Neuronal stem cell (in vitro differentiated cells): Measurements from ENCODE around the gene WDFY1.

Experiments used
- DNase-seq: peaks from one replicate; pipeline ENCODE4 v3.0.0-alpha.2; 2013; ENCODE audit warnings: low spot score
- H2AFZ ChIP-seq: one replicate; pipeline ENCODE4 v1.6.1; 2013; ENCODE audit warnings: mild to moderate bottlenecking, low read length, inconsistent platforms
- H2AK5ac ChIP-seq: 2 replicates; pipeline ENCODE4 v1.6.1; 2013; ENCODE audit warnings: low read depth, mild to moderate bottlenecking, inconsistent platforms, low read length, moderate library complexity, mixed read lengths
- H2BK120ac ChIP-seq: 2 replicates; pipeline ENCODE4 v1.6.1; 2013; ENCODE audit warnings: low read depth, mild to moderate bottlenecking, inconsistent platforms, low read length, moderate library complexity, mixed read lengths
- H2BK12ac ChIP-seq: one replicate; pipeline ENCODE4 v1.6.1; 2013; ENCODE audit warnings: low read length, inconsistent platforms
- H2BK15ac ChIP-seq: 2 replicates; pipeline ENCODE4 v1.6.1; 2013; ENCODE audit warnings: mild to moderate bottlenecking, low read length, inconsistent platforms, mixed read lengths
- H2BK5ac ChIP-seq: one replicate; pipeline ENCODE4 v1.6.1; 2013; ENCODE audit warnings: inconsistent platforms, mild to moderate bottlenecking, low read length, moderate library complexity
- H3K14ac ChIP-seq: one replicate; pipeline ENCODE4 v1.6.1; 2013; ENCODE audit warnings: low read length, inconsistent platforms
- H3K18ac ChIP-seq: 2 replicates; pipeline ENCODE4 v1.6.1; 2013; ENCODE audit warnings: low read length, inconsistent platforms
- H3K23ac ChIP-seq: 2 replicates; pipeline ENCODE4 v1.6.1; 2013; ENCODE audit warnings: low read depth, mild to moderate bottlenecking, mixed read lengths, low read length, inconsistent platforms; ENCODE audit not compliant: poor library complexity
- H3K27ac ChIP-seq: replicated peaks from 3 replicates; pipeline ENCODE4 v1.5.1; 2013; ENCODE audit warnings: low read length, inconsistent platforms
- H3K27me3 ChIP-seq, 3 experiments: 2 replicates each; pipeline ENCODE4 v1.6.1; 2013; ENCODE audit warnings: low read length in 3 of 3, mild to moderate bottlenecking in 2 of 3, inconsistent platforms in 1 of 3, low read depth in 1 of 3, mixed read lengths in 1 of 3, moderate library complexity in 1 of 3; ENCODE audit not compliant: control insufficient read depth in 3 of 3, insufficient read depth in 3 of 3
- H3K36me3 ChIP-seq, 2 donors: replicated peaks in 1 of 2; 2 replicates each; pipeline ENCODE4 v1.6.1; 2013; ENCODE audit warnings: low read length in 2 of 2; ENCODE audit not compliant: control insufficient read depth in 2 of 2, insufficient read depth in 2 of 2
- H3K4ac ChIP-seq: 2 replicates; pipeline ENCODE4 v1.6.1; 2013; ENCODE audit warnings: inconsistent platforms, mild to moderate bottlenecking, low read length, moderate library complexity
- H3K4me1 ChIP-seq, 2 donors: 1 replicate in 1 of 2; 2 replicates in 1 of 2; pipeline ENCODE4 v1.6.1; 2013; ENCODE audit warnings: low read length in 2 of 2, low read depth in 1 of 2; ENCODE audit not compliant: control insufficient read depth in 2 of 2, insufficient read depth in 1 of 2
- H3K4me2 ChIP-seq: one replicate; pipeline ENCODE4 v1.6.1; 2013; ENCODE audit warnings: mild to moderate bottlenecking, low read length, inconsistent platforms; ENCODE audit not compliant: insufficient read depth, poor library complexity, severe bottlenecking
- H3K4me3 ChIP-seq, 2 donors: 2 replicates each; pipeline ENCODE4 v1.5.1; 2013; ENCODE audit warnings: low read length in 2 of 2, mild to moderate bottlenecking in 2 of 2, inconsistent platforms in 1 of 2, moderate library complexity in 1 of 2
- H3K79me1 ChIP-seq: one replicate; pipeline ENCODE4 v1.6.1; 2013; ENCODE audit warnings: low read depth, mild to moderate bottlenecking, inconsistent platforms, low read length, moderate library complexity
- H3K9ac ChIP-seq: one replicate; pipeline ENCODE4 v1.6.1; 2013; ENCODE audit warnings: mild to moderate bottlenecking, low read depth, low read length, inconsistent platforms; ENCODE audit not compliant: poor library complexity
- H3K9me3 ChIP-seq, 2 donors: replicated peaks in 1 of 2; 2 replicates each; pipeline versions ENCODE3 to v1.6.1; 2013; ENCODE audit warnings: low read length in 2 of 2, mild to moderate bottlenecking in 2 of 2, inconsistent platforms in 1 of 2, low read depth in 1 of 2, mixed read lengths in 1 of 2, moderate library complexity in 1 of 2; ENCODE audit not compliant: control insufficient read depth in 2 of 2, insufficient read depth in 1 of 2
- H4K8ac ChIP-seq: one replicate; pipeline ENCODE4 v1.6.1; 2013; ENCODE audit warnings: low read depth, mild to moderate bottlenecking, inconsistent platforms, low read length, moderate library complexity
- H4K91ac ChIP-seq: one replicate; pipeline ENCODE4 v1.6.1; 2013; ENCODE audit warnings: low read length, low read depth, mild to moderate bottlenecking, inconsistent platforms; ENCODE audit not compliant: poor library complexity
- WGBS, 2 donors: extraction: QIAGEN DNeasy Blood & Tissue Kit; methylation state at CpG; one replicate each; pipeline ENCODE4 v1.1.7; 2013; ENCODE audit warnings: missing lambda C conversion rate in 2 of 2, mixed read lengths in 1 of 2; ENCODE audit not compliant: insufficient read length in 2 of 2, insufficient replicate concordance in 1 of 2; ENCODE audit errors: extremely low coverage in 2 of 2; 5-methylcytosine and 5-hydroxymethylcytosine counted together

WDFY1 gene

DNA sequence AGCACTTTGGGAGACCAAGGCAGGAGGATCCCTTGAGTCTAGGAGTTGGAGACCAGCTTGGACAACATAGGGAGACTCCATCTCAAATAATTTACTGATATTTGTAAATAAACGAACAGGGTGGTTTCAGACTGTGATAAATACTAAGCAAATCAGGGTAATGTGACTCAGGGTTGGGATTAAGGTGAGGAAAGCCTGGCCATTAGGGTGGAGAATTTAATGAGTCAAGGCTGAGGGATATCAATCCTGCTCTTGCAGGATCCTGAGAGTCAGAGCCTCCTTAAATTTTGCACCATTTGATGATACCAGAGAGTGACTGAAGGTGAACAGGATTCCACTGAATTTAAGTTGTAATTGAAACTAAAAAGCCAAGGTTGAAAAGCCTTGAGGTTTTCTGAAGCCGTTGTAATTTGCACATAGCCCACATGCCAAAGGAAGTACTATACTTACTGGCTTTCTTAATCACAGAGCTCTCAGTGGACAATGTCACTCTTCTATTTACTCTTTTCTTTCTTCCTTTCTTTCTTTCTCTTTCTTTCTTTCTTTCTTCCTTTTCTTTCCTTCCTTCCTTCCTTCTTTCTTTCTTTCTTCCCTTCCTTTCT, 79.1 kb downstream of the WDFY1 start:
- H2BK15ac ChIP-seq = no peak overlapping the region
- H2AK5ac ChIP-seq = no peak overlapping the region
- no peak overlapping the region for H2AFZ ChIP-seq
- no peak overlapping the region for H3K4me3 ChIP-seq
- no peak overlapping the region for H3K23ac ChIP-seq
- H3K14ac ChIP-seq = no peak overlapping the region
- no peak for DNase-seq
- no peak overlapping the region for H2BK5ac ChIP-seq
- H3K4me1 ChIP-seq = peaks cover 0 to 1% of the 10 kb centered on the region in 2 donors
- H3K79me1 ChIP-seq = no peaks in the 10 kb centered on the region
- no CpG with 5 or more reads among the region's 2 CpGs for WGBS, 2 donors
- H2BK120ac ChIP-seq = no peak overlapping the region
- H4K8ac ChIP-seq = no peak overlapping the region
- H3K27me3 ChIP-seq = no peaks in the 10 kb centered on the region
- no peak overlapping the region for H3K27ac ChIP-seq
- no peak overlapping the region for H3K18ac ChIP-seq
- H3K9me3 ChIP-seq = peaks cover 0 to 2% of the 10 kb centered on the region in 2 donors
- no peak overlapping the region for H3K9ac ChIP-seq
- no peaks in the 10 kb centered on the region for H3K36me3 ChIP-seq
- H3K4ac ChIP-seq = no peak overlapping the region
- no peak overlapping the region for H3K4me2 ChIP-seq
- no peak overlapping the region for H2BK12ac ChIP-seq
- H4K91ac ChIP-seq = no peak overlapping the region

DNA sequence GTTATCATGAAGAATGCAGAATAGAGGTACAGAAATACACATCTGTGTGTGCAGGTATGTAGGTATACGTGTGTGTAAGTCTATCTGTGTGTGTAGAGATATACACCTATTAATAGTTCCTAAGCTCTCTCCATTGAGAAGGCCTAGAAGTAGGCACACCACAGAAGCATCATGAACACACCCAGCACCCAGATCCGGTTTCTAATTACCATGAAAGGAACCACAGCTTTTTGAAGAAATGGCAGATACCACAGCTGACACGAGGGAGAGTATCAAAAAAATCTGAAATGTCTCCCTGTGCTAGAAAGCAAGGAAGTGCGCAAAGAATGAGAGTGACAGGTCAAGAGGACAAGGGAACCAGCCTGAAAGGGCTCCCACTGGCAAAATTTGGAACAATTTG, 80.0 kb downstream of the WDFY1 start:
- H3K9ac ChIP-seq = no peak overlapping the region
- H2BK12ac ChIP-seq = no peak overlapping the region
- H3K18ac ChIP-seq = no peak overlapping the region
- no peak overlapping the region for H2AK5ac ChIP-seq
- H3K4ac ChIP-seq = no peak overlapping the region
- H3K4me2 ChIP-seq = no peak overlapping the region
- H3K4me1 ChIP-seq = peaks cover 0 to 1% of the 10 kb centered on the region in 2 donors
- no peaks in the 10 kb centered on the region for H3K36me3 ChIP-seq
- H3K23ac ChIP-seq = no peak overlapping the region
- no peak for DNase-seq
- H4K91ac ChIP-seq = no peak overlapping the region
- H2BK15ac ChIP-seq = no peak overlapping the region
- peaks cover 0 to 2% of the 10 kb centered on the region in 2 donors for H3K9me3 ChIP-seq
- no peaks in the 10 kb centered on the region for H3K27me3 ChIP-seq
- H3K79me1 ChIP-seq = no peaks in the 10 kb centered on the region
- no peak overlapping the region for H3K27ac ChIP-seq
- no peak overlapping the region for H3K4me3 ChIP-seq
- H2AFZ ChIP-seq = no peak overlapping the region
- no peak overlapping the region for H3K14ac ChIP-seq
- no peak overlapping the region for H2BK5ac ChIP-seq
- H4K8ac ChIP-seq = no peak overlapping the region
- no peak overlapping the region for H2BK120ac ChIP-seq
- WGBS, 2 donors = no CpG with 5 or more reads among the region's 4 CpGs

DNA sequence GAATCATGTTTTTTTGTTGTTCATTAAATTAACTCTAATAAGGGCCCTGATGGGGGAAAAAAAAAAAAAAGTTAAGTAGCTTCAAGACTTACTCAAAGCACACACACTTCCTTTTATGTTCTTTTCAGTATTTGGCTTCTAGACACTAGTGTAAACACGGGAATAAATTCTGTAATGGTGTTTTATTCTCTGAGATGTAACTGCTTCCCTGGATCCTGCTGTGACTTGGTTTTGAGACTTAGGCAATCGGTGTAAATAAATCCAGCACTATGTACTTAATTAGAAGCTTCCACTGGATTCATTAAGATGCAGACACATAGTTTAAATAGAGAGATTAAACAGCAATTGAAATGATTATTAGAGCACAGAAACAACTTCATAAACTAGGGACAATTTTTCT, 81.6 kb downstream of the WDFY1 start:
- no peak overlapping the region for H3K4ac ChIP-seq
- H3K14ac ChIP-seq = no peak overlapping the region
- H3K9me3 ChIP-seq = peaks cover 0 to 2% of the 10 kb centered on the region in 2 donors
- no peak overlapping the region for H3K18ac ChIP-seq
- H3K4me1 ChIP-seq = peaks cover 0 to 4% of the 10 kb centered on the region in 2 donors
- no peak overlapping the region for H4K8ac ChIP-seq
- no peak overlapping the region for H2BK120ac ChIP-seq
- no peak overlapping the region for H2AK5ac ChIP-seq
- no peak overlapping the region for H2AFZ ChIP-seq
- H3K79me1 ChIP-seq = no peaks in the 10 kb centered on the region
- no peaks in the 10 kb centered on the region for H3K36me3 ChIP-seq
- no peak overlapping the region for H3K4me3 ChIP-seq
- H2BK12ac ChIP-seq = no peak overlapping the region
- no peaks in the 10 kb centered on the region for H3K27me3 ChIP-seq
- H2BK5ac ChIP-seq = no peak overlapping the region
- H3K23ac ChIP-seq = no peak overlapping the region
- no CpG with 5 or more reads among the region's 2 CpGs for WGBS, 2 donors
- H3K4me2 ChIP-seq = no peak overlapping the region
- no peak for DNase-seq
- no peak overlapping the region for H4K91ac ChIP-seq
- H3K9ac ChIP-seq = no peak overlapping the region
- no peak overlapping the region for H3K27ac ChIP-seq
- H2BK15ac ChIP-seq = no peak overlapping the region

DNA sequence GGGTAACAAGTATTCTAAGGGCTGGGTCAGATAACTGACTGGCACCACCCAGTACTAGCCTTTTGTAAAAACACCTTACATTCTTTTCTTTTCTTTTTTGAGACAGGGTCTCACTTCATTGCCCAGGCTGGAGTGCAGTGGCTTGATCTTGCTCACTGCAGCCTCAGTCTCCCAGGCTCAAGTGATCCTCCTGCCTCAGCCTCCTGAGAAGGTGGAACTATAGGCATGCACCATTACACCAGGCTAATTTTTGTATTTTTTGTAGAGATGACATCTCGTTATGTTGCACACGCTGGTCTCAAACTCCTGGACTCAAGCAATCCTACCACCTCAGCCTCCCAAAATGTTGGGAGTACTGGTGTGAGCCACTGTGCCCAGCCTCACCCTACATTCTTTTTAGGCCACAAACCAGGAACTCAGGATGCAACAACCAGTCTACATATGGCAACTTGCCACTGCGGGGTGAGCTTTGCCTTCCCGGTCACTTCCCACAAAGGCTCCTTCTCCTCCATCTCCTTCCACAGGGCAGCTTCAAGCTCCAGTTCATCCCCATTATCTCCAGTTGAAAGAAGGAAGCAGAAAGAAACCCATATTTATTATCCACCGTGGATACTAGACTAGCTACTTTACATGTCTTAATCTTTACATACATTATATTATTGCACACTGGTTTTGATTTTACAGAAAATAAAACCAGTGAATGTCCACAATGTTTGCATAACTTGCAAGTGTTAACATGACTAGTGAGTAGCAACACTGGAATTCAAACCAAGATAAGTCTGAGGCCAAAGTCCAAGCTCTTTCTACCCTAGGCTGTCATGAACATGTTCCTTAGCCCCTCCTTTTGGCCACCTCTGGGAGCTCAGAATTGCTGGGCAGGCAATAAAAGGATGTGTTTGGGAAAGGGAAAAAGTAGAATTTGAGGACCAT, 84.1 kb downstream of the WDFY1 start:
- Histone ChIP-seq H2AK5ac (no peak overlapping the region), H3K27ac (no peak overlapping the region), H4K8ac (no peak overlapping the region), H2BK15ac (no peak overlapping the region), H3K4ac (no peak overlapping the region), H3K14ac (no peak overlapping the region), H2BK12ac (no peak overlapping the region), H3K4me2 (no peak overlapping the region), H3K27me3 (no peaks in the 10 kb centered on the region), H2AFZ (no peak overlapping the region), H3K79me1 (no peaks in the 10 kb centered on the region), H3K4me1 (peaks cover 0 to 3% of the 10 kb centered on the region in 2 donors), H3K9me3 (no peaks in the 10 kb centered on the region), H4K91ac (no peak overlapping the region), H3K18ac (no peak overlapping the region), H3K36me3 (no peaks in the 10 kb centered on the region), H3K9ac (no peak overlapping the region), H3K4me3 (no peak overlapping the region), H2BK120ac (no peak overlapping the region), H2BK5ac (no peak overlapping the region), H3K23ac (no peak overlapping the region)
- no CpG with 5 or more reads among the region's 5 CpGs for WGBS, 2 donors
- DNase-seq = no peak
